K562 (cell line): ENCODE measurements around the gene P2RX2. TPM values are rescaled to one million over a fixed set of nuclear protein-coding genes. Genes with fewer than 3 reads are reported as not detected.

ENCODE experiments used
- ATAC-seq: fragments of 200-7000 bp; cut with Tn5 transposase; 3 replicates; pipeline ENCODE4 v1.9.1; 2020; ENCODE audit warnings: moderate library complexity
- BruUV-seq: library from RNA; stranded (reverse); fragments of 400-500 nt; replicated peaks from 2 replicates; lab custom pipeline; 2021; lab: Mats Ljungman, UMichigan
- CTCF ChIA-PET: fragments of 300-600 bp; formaldehyde crosslinking; extraction: SDS; loops from one replicate; lab custom pipeline; 2021; ENCODE audit warnings: low intra/inter-chr PET ratio; lab: Yijun Ruan, JAX
- POLR2A ChIA-PET: fragments of 300-600, 350-650 bp; sonication (Branson Sonifier 250); formaldehyde crosslinking; extraction: SDS; loops from one replicate; lab custom pipeline; 2021; ENCODE audit warnings: antibody characterized with exemption, inconsistent platforms; lab: Yijun Ruan, JAX
- DNase-seq, 4 experiments: peaks; one replicate each; pipeline versions ENCODE4 v3.0.0 to v3.0.0-alpha.2; 2011 to 2018; ENCODE audit warnings: low spot score in 3 of 4, mixed read lengths in 3 of 4; ENCODE audit errors: extremely low read depth in 1 of 4
- FAIRE-seq: peaks from 2 replicates; lab custom pipeline; 2011; peaks lifted over from hg19 to GRCh38; lab: Jason Lieb, UNC
- H2AFZ ChIP-seq: 2 replicates; pipeline ENCODE4 v1.6.0; 2011; ENCODE audit warnings: low read depth, low read length, control low read depth, inconsistent platforms
- H3K27ac ChIP-seq: fragments of 200-600 bp; 3 replicates; pipeline ENCODE4 v1.8.0; 2011; ENCODE audit warnings: low read depth, mild to moderate bottlenecking, control low read depth, inconsistent platforms, low read length, moderate library complexity, mixed read lengths; ENCODE audit errors: extremely low read depth
- H3K27me3 ChIP-seq, 2 experiments: fragments of 300-600 bp in 1 of 2; 2 replicates in 1 of 2; 3 replicates in 1 of 2; pipeline versions ENCODE4 v1.6.0 to v1.8.0; 2011; ENCODE audit warnings: inconsistent platforms in 2 of 2, low read length in 2 of 2, mild to moderate bottlenecking in 1 of 2, mixed read lengths in 1 of 2, moderate library complexity in 1 of 2; ENCODE audit not compliant: control insufficient read depth in 2 of 2, insufficient read depth in 2 of 2
- H3K36me3 ChIP-seq: fragments of 300-600 bp; 3 replicates; pipeline ENCODE4 v1.8.0; 2011; ENCODE audit warnings: mild to moderate bottlenecking, low read length, inconsistent platforms; ENCODE audit not compliant: control insufficient read depth, insufficient read depth
- H3K4me1 ChIP-seq, 2 experiments: fragments of 200-600 bp in 1 of 2; replicated peaks in 1 of 2; 2 replicates in 1 of 2; 3 replicates in 1 of 2; pipeline versions ENCODE4 v1.5.1 to v1.8.0; 2011; ENCODE audit warnings: inconsistent platforms in 2 of 2, low read length in 2 of 2, mild to moderate bottlenecking in 1 of 2, mixed read lengths in 1 of 2, moderate library complexity in 1 of 2; ENCODE audit not compliant: control insufficient read depth in 2 of 2, insufficient read depth in 2 of 2
- H3K4me2 ChIP-seq: 2 replicates; pipeline ENCODE4 v1.6.1; 2011; ENCODE audit warnings: low read length, control low read depth, inconsistent platforms, mixed read lengths; ENCODE audit not compliant: insufficient read depth
- H3K4me3 ChIP-seq: fragments of 200-600 bp; sonication (generic), shearing (Covaris generic); 2 replicates; pipeline ENCODE4 v1.5.1; 2016; ENCODE audit warnings: control low read depth, inconsistent platforms
- H3K79me2 ChIP-seq: fragments of 200-600 bp; 3 replicates; pipeline ENCODE4 v1.8.0; 2011; ENCODE audit warnings: low read length, inconsistent platforms; ENCODE audit not compliant: control insufficient read depth, insufficient read depth
- H3K9ac ChIP-seq, 2 experiments: 2 replicates each; pipeline versions ENCODE4 v1.6.0 to v1.6.1; 2011; ENCODE audit warnings: low read depth in 2 of 2, low read length in 2 of 2, control low read depth in 1 of 2, inconsistent platforms in 1 of 2, mild to moderate bottlenecking in 1 of 2, mixed read lengths in 1 of 2; ENCODE audit not compliant: insufficient read depth in 1 of 2
- H3K9me1 ChIP-seq: one replicate; pipeline ENCODE4 v1.6.0; 2011; ENCODE audit warnings: inconsistent platforms, mild to moderate bottlenecking, low read length, moderate library complexity; ENCODE audit not compliant: control insufficient read depth, insufficient read depth
- H3K9me3 ChIP-seq: replicated peaks from 2 replicates; pipeline ENCODE4 v1.5.1; 2011; ENCODE audit warnings: low read depth, low read length, inconsistent platforms; ENCODE audit not compliant: control insufficient read depth, insufficient read depth
- H4K20me1 ChIP-seq: replicated peaks from 2 replicates; pipeline ENCODE4 v1.6.1; 2011; ENCODE audit warnings: low read length, inconsistent platforms, mixed read lengths; ENCODE audit not compliant: control insufficient read depth, insufficient read depth
- CTCF ChIP-seq, 3 experiments: IDR thresholded peaks in 2 of 3; conservative IDR thresholded peaks in 1 of 3; 2 replicates each; pipeline ENCODE4 v1.5.1; 2011 to 2012; ENCODE audit warnings: low read length in 3 of 3, mild to moderate bottlenecking in 3 of 3, control low read depth in 2 of 3, improper control_type of control experiment in 1 of 3, inconsistent platforms in 1 of 3, low read depth in 1 of 3, mixed read lengths in 1 of 3, moderate library complexity in 1 of 3; ENCODE audit not compliant: insufficient read depth in 2 of 3
- IRF9 ChIP-seq: fragments of 450-650 bp; IDR thresholded peaks from 2 replicates; pipeline ENCODE4 v1.6.1; 2016; ENCODE audit warnings: missing biosample characterization, missing genetic modification characterization
- NCOA1 ChIP-seq: fragments of 450-650 bp; IDR thresholded peaks from 2 replicates; pipeline ENCODE4 v1.6.1; 2016; ENCODE audit warnings: low read depth
- NFIC ChIP-seq: fragments of 450-650 bp; IDR thresholded peaks from 2 replicates; pipeline ENCODE4 v1.6.1; 2017; ENCODE audit warnings: mild to moderate bottlenecking, inconsistent platforms
- NFRKB ChIP-seq: fragments of 450-650 bp; IDR thresholded peaks from 2 replicates; pipeline ENCODE4 v1.6.1; 2016; ENCODE audit warnings: low read depth
- RNF2 ChIP-seq: sonication (generic); IDR thresholded peaks from 2 replicates; pipeline ENCODE4 v1.6.1; 2016
- TFAM ChIP-seq: fragments of 250-450 bp; sonication (Bioruptor Pico); conservative IDR thresholded peaks from 2 replicates; pipeline ENCODE4 v1.5.0; 2021; ENCODE audit warnings: mild to moderate bottlenecking, moderate library complexity
- ZBTB40 ChIP-seq, 2 experiments: fragments of 450-650 bp in 1 of 2; sonication (generic) in 1 of 2; formaldehyde crosslinking in 1 of 2; IDR thresholded peaks; 2 replicates each; pipeline versions ENCODE4 v1.7.1 to v1.9.0; 2016 to 2022; ENCODE audit warnings: inconsistent platforms in 1 of 2, mild to moderate bottlenecking in 1 of 2, missing genetic modification reagents in 1 of 2
- WGBS: fragments of 100-300 bp; shearing (Covaris generic); methylation state at CpG from one replicate; pipeline ENCODE4 v1.1.6; 2016; ENCODE audit warnings: low coverage, mixed read lengths; ENCODE audit not compliant: insufficient coverage; ENCODE audit errors: missing lambda C conversion rate; 5-methylcytosine and 5-hydroxymethylcytosine counted together
- in situ Hi-C: fragments of 300-500 bp; cut with MboI; formaldehyde crosslinking; loops from 4 replicates; pipeline ENCODE4 v1.15.0; 2018; ENCODE audit warnings: inconsistent platforms, mixed read lengths
- intact Hi-C: fragments of 100-400 bp; cut with micrococcal nuclease; formaldehyde crosslinking; loops from 2 replicates; pipeline ENCODE4 v1.14.2; 2022
- polyA plus RNA-seq, 8 experiments: library from polyadenylated mRNA; depleted of rRNA in 4 of 8; stranded (reverse) in 5 of 8; unstranded in 3 of 8; fragments of >200 nt; fragmentation: Nextera tagmentation in 2 of 8; fragmentation: Illumina TruSeq in 1 of 8; extraction: Ambion mirVana in 2 of 8; extraction: Trizol in 1 of 8; gene quantifications; 2 replicates each; pipeline versions ENCODE4 v1.2.1 to v1.2.3, GENCODE V29; 2011 to 2014; ENCODE audit warnings: inconsistent platforms in 1 of 8, missing spikeins in 1 of 8
- total RNA-seq, 7 experiments: library from RNA; depleted of rRNA in 6 of 7; stranded (reverse); fragments of >200 nt in 6 of 7; fragmentation: Illumina TruSeq in 2 of 7; extraction: Trizol in 2 of 7; gene quantifications; 2 replicates each; pipeline versions ENCODE4 v1.2.1 to v1.2.3, GENCODE V29; 2011 to 2021; ENCODE audit warnings: low replicate concordance in 1 of 7

P2RX2 gene
- total and polyA plus RNA-seq, 9 of the 15 experiments (the other 6 are each of a cell fraction or from before 2014, with no cell fraction given) = not detected

GRCh38 chr12:132602572-132603239 is 15.9 kb upstream of the P2RX2 start:
- Histone ChIP-seq H3K27me3 (peaks cover 30 to 61% of the 10 kb centered on the region in 2 experiments), H2AFZ (peak overlapping the region; percentile 62), H3K9me1 (no peaks in the 10 kb centered on the region), H3K27ac (no peak overlapping the region), H3K9me3 (no peaks in the 10 kb centered on the region), H3K36me3 (no peaks in the 10 kb centered on the region), H3K9ac (peak overlapping the region in 1 of 2 experiments; percentile 71; a peak in 2 of 4 replicates), H3K4me3 (no peak overlapping the region), H3K79me2 (no peaks in the 10 kb centered on the region), H3K4me2 (no peak overlapping the region), H4K20me1 (no peaks in the 10 kb centered on the region), H3K4me1 (peaks cover 7 to 64% of the 10 kb centered on the region in 2 experiments; a peak in 4 of 5 replicates)
- no peak for FAIRE-seq
- WGBS = 20% methylated on average over 11 of the region's 29 CpGs
- ChIA-PET POLR2A (interaction anchor here (0.6 to 1.5 kb wide), 2 partner anchors 12 to 108 kb away, joined by 3 to 5 read pairs; partner anchors contain the start of gene PGAM5), CTCF (interaction anchor here (0.6 kb wide), 1 partner anchor 43 kb away, joined by 3 read pairs; no protein-coding TSS in a partner anchor)
- ATAC-seq = peak; percentile 43
- no peak for DNase-seq
- intact Hi-C loops = no loop called here
- no TSS peak for BruUV-seq
- in situ Hi-C loops = loop anchor here (5.0 kb wide), 1 partner anchor 185 kb away; no protein-coding TSS in a partner anchor
- TF ChIP-seq NFIC (no peak), ZBTB40 (IDR thresholded peaks at IDR 0.05) (no peak), ZBTB40 (CRISPR knock-in tag; IDR thresholded peaks at IDR 0.05) (no peak), RNF2 (no peak), IRF9 (tag) (no peak), CTCF (IDR thresholded peaks at IDR 0.05 in 2 of 3, conservative IDR thresholded peaks at IDR 0.05 in 1 of 3; ENCODE audit: insufficient read depth in 2 of 3, low read depth in 1 of 3, low read length in 3 of 3) (0 out of 6 replicates have a peak, but pooled peaks of 1 of the 3 experiments have one; percentile 2), NCOA1 (no peak), NFRKB (no peak), TFAM (CRISPR knock-in tag) (no peak)
